H1 (cell line): ENCODE data around the gene COL26A1. TPM values are rescaled to one million over a fixed set of nuclear protein-coding genes. Genes with fewer than 3 reads are reported as not detected.

Source experiments
- CTCF ChIA-PET: fragments of 300-600 bp; sonication (Branson Sonifier 250); formaldehyde crosslinking; loops from one replicate; lab custom pipeline; 2021; ENCODE audit not compliant: partially characterized antibody; lab: Charles Lee
- POLR2A ChIA-PET: fragments of 300-600 bp; sonication (Branson Sonifier 250); formaldehyde crosslinking; loops from one replicate; lab custom pipeline; 2021; ENCODE audit warnings: inconsistent platforms; ENCODE audit not compliant: partially characterized antibody; lab: Charles Lee
- DNase-seq, 2 experiments: peaks; one replicate each; pipeline versions ENCODE4 v3.0.0 to v3.0.0-alpha.2; 2010 to 2022; ENCODE audit warnings: low spot score in 2 of 2, low read depth in 1 of 2, mixed read lengths in 1 of 2
- FAIRE-seq: peaks from 2 replicates; lab custom pipeline; 2011; peaks lifted over from hg19 to GRCh38; lab: Jason Lieb, UNC
- H2AFZ ChIP-seq: 2 replicates; pipeline ENCODE4 v1.8.1; 2012; ENCODE audit warnings: low read length, inconsistent platforms
- H2AK5ac ChIP-seq: 2 replicates; pipeline ENCODE4 v1.6.1; 2013; ENCODE audit warnings: low read depth, low read length
- H2BK120ac ChIP-seq: replicated peaks from 2 replicates; pipeline ENCODE3; 2013; ENCODE audit warnings: low read depth, low read length, inconsistent platforms
- H2BK12ac ChIP-seq: 2 replicates; pipeline ENCODE4 v1.6.1; 2013; ENCODE audit warnings: low read depth, low read length
- H2BK15ac ChIP-seq: 2 replicates; pipeline ENCODE4 v1.6.1; 2013; ENCODE audit warnings: low read length
- H2BK20ac ChIP-seq: 2 replicates; pipeline ENCODE4 v1.6.1; 2013; ENCODE audit warnings: low read length
- H2BK5ac ChIP-seq: 2 replicates; pipeline ENCODE4 v1.6.1; 2013; ENCODE audit warnings: low read depth, low read length
- H3K14ac ChIP-seq: 2 replicates; pipeline ENCODE4 v1.6.1; 2013; ENCODE audit warnings: inconsistent platforms; ENCODE audit not compliant: insufficient read length
- H3K18ac ChIP-seq: 2 replicates; pipeline ENCODE4 v1.6.1; 2013; ENCODE audit warnings: low read length; ENCODE audit errors: extremely low read depth
- H3K23ac ChIP-seq: 2 replicates; pipeline ENCODE4 v1.6.1; 2013; ENCODE audit warnings: inconsistent platforms; ENCODE audit not compliant: insufficient read length
- H3K23me2 ChIP-seq: 2 replicates; pipeline ENCODE4 v1.6.1; 2013; ENCODE audit warnings: low read depth, low read length
- H3K27ac ChIP-seq: 2 replicates; pipeline ENCODE4 v1.6.1; 2011; ENCODE audit warnings: low read depth, low read length, inconsistent platforms
- H3K27me3 ChIP-seq, 4 experiments: replicated peaks in 1 of 4; 1 replicate in 1 of 4; 2 replicates in 3 of 4; pipeline versions ENCODE4 v1.6.1 to v1.8.1; 2011 to 2013; ENCODE audit warnings: low read length in 3 of 4, mild to moderate bottlenecking in 3 of 4, inconsistent platforms in 2 of 4, mixed read lengths in 2 of 4, moderate library complexity in 1 of 4; ENCODE audit not compliant: control insufficient read depth in 3 of 4, insufficient read depth in 3 of 4; ENCODE audit errors: extremely low read depth in 1 of 4
- H3K36me3 ChIP-seq, 4 experiments: 2 replicates each; pipeline versions ENCODE4 v1.6.1 to v1.8.1; 2011 to 2013; ENCODE audit warnings: mild to moderate bottlenecking in 4 of 4, low read length in 3 of 4, moderate library complexity in 2 of 4, control low read depth in 1 of 4, inconsistent platforms in 1 of 4; ENCODE audit not compliant: insufficient read depth in 4 of 4, control insufficient read depth in 2 of 4
- H3K4ac ChIP-seq: replicated peaks from 2 replicates; pipeline ENCODE3; 2013; ENCODE audit warnings: low read length, low read depth, mixed read lengths, inconsistent platforms; ENCODE audit not compliant: insufficient read length
- H3K4me1 ChIP-seq, 4 experiments: replicated peaks in 1 of 4; 1 replicate in 1 of 4; 2 replicates in 3 of 4; pipeline versions ENCODE4 v1.6.1 to v1.8.1; 2011 to 2013; ENCODE audit warnings: low read length in 3 of 4, inconsistent platforms in 2 of 4, mixed read lengths in 1 of 4; ENCODE audit not compliant: insufficient read depth in 4 of 4, control insufficient read depth in 3 of 4
- H3K4me2 ChIP-seq, 2 experiments: 2 replicates each; pipeline versions ENCODE4 v1.6.1 to v1.8.1; 2011 to 2013; ENCODE audit warnings: low read depth in 2 of 2, low read length in 2 of 2, control low read depth in 1 of 2, inconsistent platforms in 1 of 2, mild to moderate bottlenecking in 1 of 2; ENCODE audit not compliant: insufficient read depth in 1 of 2
- H3K4me3 ChIP-seq, 4 experiments: fragments of 200-600, 300-600 bp in 1 of 4; sonication (generic), shearing (Covaris generic), sonication (Bioruptor Twin) in 1 of 4; 2 replicates each; pipeline versions ENCODE4 v1.5.1 to v1.8.1; 2011 to 2016; ENCODE audit warnings: low read length in 4 of 4, low read depth in 3 of 4, control low read depth in 2 of 4, inconsistent platforms in 2 of 4, mild to moderate bottlenecking in 2 of 4, mixed read lengths in 1 of 4, moderate library complexity in 1 of 4; ENCODE audit not compliant: insufficient read depth in 2 of 4; ENCODE audit errors: extremely low read depth in 1 of 4
- H3K56ac ChIP-seq: replicated peaks from 2 replicates; pipeline ENCODE3; 2013; ENCODE audit warnings: low read depth, mild to moderate bottlenecking, mixed read lengths, low read length, inconsistent platforms; ENCODE audit not compliant: insufficient read length
- H3K79me1 ChIP-seq: 2 replicates; pipeline ENCODE4 v1.6.1; 2013; ENCODE audit warnings: low read depth, low read length, control low read depth
- H3K79me2 ChIP-seq, 2 experiments: 2 replicates each; pipeline versions ENCODE4 v1.6.1 to v1.8.1; 2012 to 2013; ENCODE audit warnings: low read length in 2 of 2, mild to moderate bottlenecking in 2 of 2, inconsistent platforms in 1 of 2; ENCODE audit not compliant: insufficient read depth in 2 of 2, control insufficient read depth in 1 of 2
- H3K9ac ChIP-seq, 4 experiments: replicated peaks in 1 of 4; 1 replicate in 1 of 4; 2 replicates in 3 of 4; pipeline versions ENCODE4 v1.6.1 to v1.8.1; 2011 to 2013; ENCODE audit warnings: low read depth in 3 of 4, low read length in 3 of 4, control low read depth in 2 of 4, mild to moderate bottlenecking in 2 of 4, moderate library complexity in 2 of 4, inconsistent platforms in 1 of 4; ENCODE audit errors: extremely low read depth in 1 of 4
- H3K9me3 ChIP-seq, 2 experiments: 2 replicates each; pipeline versions ENCODE4 v1.6.1 to v1.8.1; 2012 to 2013; ENCODE audit warnings: mild to moderate bottlenecking in 2 of 2, moderate library complexity in 2 of 2, control low read depth in 1 of 2, inconsistent platforms in 1 of 2, low read depth in 1 of 2, low read length in 1 of 2, mixed read lengths in 1 of 2; ENCODE audit not compliant: insufficient read depth in 2 of 2
- H4K20me1 ChIP-seq, 2 experiments: replicated peaks in 1 of 2; 2 replicates each; pipeline versions ENCODE3 to v1.8.1; 2011 to 2013; ENCODE audit warnings: inconsistent platforms in 2 of 2, low read length in 2 of 2, mild to moderate bottlenecking in 1 of 2; ENCODE audit not compliant: insufficient read depth in 2 of 2, control insufficient read depth in 1 of 2
- H4K5ac ChIP-seq: 2 replicates; pipeline ENCODE4 v1.6.1; 2013; ENCODE audit warnings: low read length, low read depth, mixed read lengths, inconsistent platforms; ENCODE audit not compliant: insufficient read length
- H4K8ac ChIP-seq: 2 replicates; pipeline ENCODE4 v1.8.0; 2013; ENCODE audit warnings: mild to moderate bottlenecking, moderate library complexity, low read length, inconsistent platforms; ENCODE audit not compliant: insufficient read depth; ENCODE audit errors: extremely low read depth
- H4K91ac ChIP-seq: replicated peaks from 2 replicates; pipeline ENCODE3; 2013; ENCODE audit warnings: low read length, mixed read lengths, inconsistent platforms; ENCODE audit not compliant: insufficient read length
- BCL11A ChIP-seq, 2 experiments: IDR thresholded peaks; one replicate each; pipeline ENCODE4 v1.6.1; 2011; ENCODE audit warnings: low read depth in 2 of 2, low read length in 2 of 2, mild to moderate bottlenecking in 2 of 2
- CEBPB ChIP-seq: IDR thresholded peaks from 2 replicates; pipeline ENCODE4 v1.6.1; 2012; ENCODE audit warnings: low read depth, low read length
- CHD2 ChIP-seq: IDR thresholded peaks from 2 replicates; pipeline ENCODE4 v1.6.1; 2012; ENCODE audit warnings: low read length, improper control_type of control experiment
- FOSL1 ChIP-seq: IDR thresholded peaks from 2 replicates; pipeline ENCODE4 v1.6.1; 2011; ENCODE audit warnings: mild to moderate bottlenecking, low read depth, low read length, moderate library complexity; ENCODE audit not compliant: insufficient read depth
- KDM5A ChIP-seq: fragments of 200-600 bp; IDR thresholded peaks from 2 replicates; pipeline ENCODE4 v1.7.1; 2012; ENCODE audit warnings: mild to moderate bottlenecking, low read length, inconsistent platforms, mixed read lengths
- MAFK ChIP-seq: IDR thresholded peaks from 2 replicates; pipeline ENCODE4 v1.6.1; 2012; ENCODE audit warnings: low read depth, mild to moderate bottlenecking, improper control_type of control experiment, low read length
- NRF1 ChIP-seq: IDR thresholded peaks from 2 replicates; pipeline ENCODE4 v1.6.1; 2011; ENCODE audit warnings: mild to moderate bottlenecking, low read depth, low read length, improper control_type of control experiment
- PHF8 ChIP-seq: fragments of 200-600 bp; sonication (generic); conservative IDR thresholded peaks from 2 replicates; pipeline ENCODE4 v1.7.1; 2012; ENCODE audit warnings: low read depth, mild to moderate bottlenecking, inconsistent platforms, low read length, moderate library complexity
- POLR2AphosphoS5 ChIP-seq: IDR thresholded peaks from 2 replicates; pipeline ENCODE4 v1.6.1; 2011; ENCODE audit warnings: low read depth, low read length
- RFX5 ChIP-seq: IDR thresholded peaks from 2 replicates; pipeline ENCODE4 v1.6.1; 2011; ENCODE audit warnings: low read depth, low read length, improper control_type of control experiment, borderline replicate concordance
- RXRA ChIP-seq: IDR thresholded peaks from 2 replicates; pipeline ENCODE4 v1.6.1; 2011; ENCODE audit warnings: low read depth, mild to moderate bottlenecking, low read length, moderate library complexity; ENCODE audit not compliant: insufficient read depth
- SAP30 ChIP-seq: fragments of 300-600 bp; sonication (generic); IDR thresholded peaks from 2 replicates; pipeline ENCODE4 v1.7.1; 2012; ENCODE audit warnings: low read length, moderate library complexity, mild to moderate bottlenecking, inconsistent platforms; ENCODE audit not compliant: insufficient read depth, insufficient replicate concordance
- SP2 ChIP-seq: IDR thresholded peaks from 2 replicates; pipeline ENCODE4 v1.6.1; 2012; ENCODE audit warnings: mild to moderate bottlenecking, low read length, inconsistent platforms
- SP4 ChIP-seq: IDR thresholded peaks from 2 replicates; pipeline ENCODE4 v1.6.1; 2012; ENCODE audit warnings: low read length, inconsistent platforms
- TAF1 ChIP-seq: IDR thresholded peaks from 2 replicates; pipeline ENCODE4 v1.6.1; 2011; ENCODE audit warnings: mild to moderate bottlenecking, low read depth, low read length
- TBP ChIP-seq: IDR thresholded peaks from 2 replicates; pipeline ENCODE4 v1.6.1; 2011; ENCODE audit warnings: low read depth, low read length, improper control_type of control experiment
- WGBS, 2 experiments: shearing (Covaris generic) in 1 of 2; methylation state at CpG; one replicate each; pipeline versions ENCODE4 v1.1.6 to v1.1.7; 2013 to 2015; ENCODE audit warnings: low lambda C conversion rate in 2 of 2, mixed read lengths in 2 of 2, inconsistent platforms in 1 of 2, low coverage in 1 of 2, missing lambda C conversion rate in 1 of 2; ENCODE audit not compliant: insufficient replicate concordance in 2 of 2, insufficient coverage in 1 of 2, insufficient read length in 1 of 2; ENCODE audit errors: extremely low coverage in 1 of 2, missing lambda C conversion rate in 1 of 2; 5-methylcytosine and 5-hydroxymethylcytosine counted together
- polyA plus RNA-seq, 7 experiments: library from polyadenylated mRNA; depleted of rRNA in 3 of 7; stranded (reverse) in 5 of 7; unstranded in 2 of 7; fragments of >200 nt in 5 of 7; fragments of 200-250 nt in 2 of 7; gene quantifications; 1 replicate in 5 of 7; 2 replicates in 1 of 7; 4 replicates in 1 of 7; pipeline versions ENCODE4 v1.2.1 to v1.2.3, GENCODE V29; 2011 to 2013; ENCODE audit warnings: missing spikeins in 2 of 7, mixed read lengths in 2 of 7
- total RNA-seq: library from RNA; stranded (reverse); fragmentation: NEBNext Ultra II Directional; extraction: Animal tissue kit (Norgen Biotek cat#: 25700); gene quantifications from 2 replicates; pipeline ENCODE4 v1.2.1, GENCODE V29; 2021

COL26A1 gene
- total and polyA plus RNA-seq, 2 of the 8 experiments (the other 6 are each of a cell fraction or from before 2014, with no cell fraction given) = 51.1 to 68.8 TPM

DNA sequence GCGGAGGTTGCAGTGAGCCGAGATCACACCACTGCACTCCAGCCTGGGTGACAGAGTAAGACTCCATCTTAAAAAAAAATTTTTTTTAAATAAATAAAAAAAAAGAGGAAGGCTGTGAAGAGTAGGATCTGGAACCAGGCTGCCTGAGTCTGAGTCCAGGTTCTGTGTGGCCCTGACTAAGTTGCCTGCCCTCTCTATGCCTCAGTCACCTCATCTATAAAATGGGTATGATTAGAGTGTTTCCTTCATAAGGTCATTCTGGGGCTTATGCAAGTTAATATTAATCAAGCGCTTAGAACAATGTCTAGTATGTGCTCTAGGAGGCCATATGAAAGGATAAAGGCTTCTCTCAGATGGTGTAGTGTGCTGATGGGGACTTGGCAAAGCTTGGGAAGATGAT, 12.3 kb downstream of the COL26A1 start:
- no peaks in the 10 kb centered on the region for H3K9me3 ChIP-seq
- ChIA-PET CTCF (interaction anchor here (1.1 to 36.0 kb wide), 4 partner anchors 11 to 64 kb away, joined by 3 to 728 read pairs (median 24); partner anchors contain the start of gene COL26A1), POLR2A (interaction anchor here (1.7 to 4.7 kb wide), 3 partner anchors 8 to 17 kb away, joined by 5 to 29 read pairs (median 16); partner anchors contain the start of gene COL26A1)
- H3K56ac ChIP-seq = no peak overlapping the region
- DNase-seq (no peak), FAIRE-seq (no peak)
- no peak overlapping the region for H2BK120ac ChIP-seq
- peaks cover 3 to 4% of the 10 kb centered on the region in 2 experiments for H4K20me1 ChIP-seq
- H3K4me2 ChIP-seq = no peak overlapping the region
- H2BK20ac ChIP-seq = no peak overlapping the region
- no peak overlapping the region for H3K23ac ChIP-seq
- H3K27ac ChIP-seq = no peak overlapping the region
- H3K9ac ChIP-seq = no peak overlapping the region
- no peaks in the 10 kb centered on the region for H3K23me2 ChIP-seq
- no peak overlapping the region for H2BK12ac ChIP-seq
- peaks cover 15% of the 10 kb centered on the region for H3K79me1 ChIP-seq
- H3K14ac ChIP-seq = no peak overlapping the region
- no peak overlapping the region for H2AFZ ChIP-seq
- H2AK5ac ChIP-seq = no peak overlapping the region
- no peak overlapping the region for H4K5ac ChIP-seq
- H3K4me3 ChIP-seq = no peak overlapping the region
- peaks cover 0 to 44% of the 10 kb centered on the region in 2 experiments; a peak in 2 of 4 replicates for H3K79me2 ChIP-seq
- no peak overlapping the region for H2BK5ac ChIP-seq
- 99% methylated on average over 3 of the region's 3 CpGs; no CpG with 5 or more reads in 1 of the 2 experiments for WGBS, 2 experiments
- H3K27me3 ChIP-seq = no peaks in the 10 kb centered on the region
- H3K18ac ChIP-seq = no peak overlapping the region
- no peak overlapping the region for H2BK15ac ChIP-seq
- H4K91ac ChIP-seq = no peak overlapping the region
- H3K4me1 ChIP-seq = peaks cover 0 to 11% (median 7%) of the 10 kb centered on the region in 4 experiments; a peak in 5 of 7 replicates
- H3K4ac ChIP-seq = no peak overlapping the region
- peaks cover 0 to 3% (median 0%) of the 10 kb centered on the region in 4 experiments; a peak in 2 of 8 replicates for H3K36me3 ChIP-seq
- no peak overlapping the region for H4K8ac ChIP-seq
- TF ChIP-seq PHF8 (no peak), CEBPB (no peak), RFX5 (no peak), FOSL1 (no peak), MAFK (no peak), TAF1 (no peak), POLR2AphosphoS5 (no peak), SAP30 (no peak), TBP (no peak), BCL11A (IDR thresholded peaks at IDR 0.05; ENCODE audit: low read depth in 2 of 2, low read length in 2 of 2) (no peak), SP2 (no peak), NRF1 (no peak), KDM5A (no peak), RXRA (no peak), CHD2 (no peak), SP4 (no peak)
